HCT116 (cell line): ENCODE data around the gene CDK8.

ENCODE experiments used
- CTCF ChIP-seq, 3 experiments: fragments of 200-600 bp in 1 of 3; sonication (generic) in 1 of 3; IDR thresholded peaks in 2 of 3; conservative IDR thresholded peaks in 1 of 3; 2 replicates each; pipeline ENCODE4 v1.5.1; 2012 to 2017; ENCODE audit warnings: low read depth in 2 of 3, low read length in 2 of 3, antibody characterized with exemption in 1 of 3, borderline replicate concordance in 1 of 3, control low read depth in 1 of 3, mild to moderate bottlenecking in 1 of 3, mixed read lengths in 1 of 3, mixed run types in 1 of 3, moderate library complexity in 1 of 3; ENCODE audit not compliant: insufficient read depth in 1 of 3
- EZH2 ChIP-seq: fragments of 200-600 bp; sonication (generic); IDR thresholded peaks from 2 replicates; pipeline ENCODE4 v1.6.1; 2017; ENCODE audit warnings: antibody characterized with exemption, mixed run types
- POLR2A ChIP-seq: IDR thresholded peaks from 2 replicates; pipeline ENCODE4 v1.7.0; 2011; ENCODE audit warnings: borderline replicate concordance; ENCODE audit not compliant: insufficient read depth, insufficient read length; ENCODE audit errors: extremely low read depth
- POLR2AphosphoS5 ChIP-seq: IDR thresholded peaks from 2 replicates; pipeline ENCODE4 v1.6.1; 2011; ENCODE audit warnings: mild to moderate bottlenecking, low read depth, low read length, moderate library complexity
- RAD21 ChIP-seq: IDR thresholded peaks from 2 replicates; pipeline ENCODE4 v1.6.1; 2012; ENCODE audit warnings: low read depth, mild to moderate bottlenecking

- TF ChIP-seq CTCF (IDR thresholded peaks at IDR 0.05 in 2 of 3, conservative IDR thresholded peaks at IDR 0.05 in 1 of 3; ENCODE audit: borderline replicate concordance in 1 of 3, insufficient read depth in 1 of 3, low read depth in 2 of 3, low read length in 2 of 3) = no peak
- no peak for TF ChIP-seq RAD21
- TF ChIP-seq POLR2AphosphoS5 = no peak
- no peak for TF ChIP-seq EZH2
- no peak for TF ChIP-seq POLR2A
Measured at GRCh38 chr13:26230703-26231102, 23.2 kb upstream of the CDK8 start.
